Retinal pigment epithelial cell (primary cell): Measurements from ENCODE around the gene MCAT.

ENCODE experiments used
- DNase-seq: peaks from one replicate; pipeline ENCODE4 v3.0.0-alpha.2; 2010; ENCODE audit warnings: low read depth
- H3K4me3 ChIP-seq: 2 replicates; pipeline ENCODE4 v1.5.1; 2011; ENCODE audit warnings: mild to moderate bottlenecking, low read length, control low read depth, moderate library complexity
- CTCF ChIP-seq: conservative IDR thresholded peaks from 2 replicates; pipeline ENCODE4 v1.5.1; 2011; ENCODE audit warnings: low read depth, low read length, control low read depth, inconsistent platforms

The MCAT gene

DNA sequence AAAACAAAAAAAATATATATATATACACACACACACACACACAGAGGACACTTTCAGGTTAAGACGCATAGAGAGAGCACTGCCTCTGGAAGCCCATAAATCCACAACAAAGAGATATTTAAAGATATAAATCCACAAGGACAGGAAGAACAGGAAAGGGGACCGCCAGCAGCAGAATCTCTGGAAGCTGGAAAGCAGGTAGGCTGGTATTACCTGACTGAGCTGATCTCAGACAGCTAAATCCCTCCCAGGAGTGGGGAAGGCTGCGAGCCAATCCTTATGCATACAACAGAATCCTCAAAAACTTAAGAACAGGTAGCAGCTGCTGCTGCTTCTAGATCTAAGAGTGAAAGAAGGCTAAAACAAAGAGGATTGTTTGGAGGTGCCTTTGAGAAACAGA is 1.8 kb upstream of the MCAT start:
- no peak for TF ChIP-seq CTCF
- no peak overlapping the region for H3K4me3 ChIP-seq
- no peak for DNase-seq

DNA sequence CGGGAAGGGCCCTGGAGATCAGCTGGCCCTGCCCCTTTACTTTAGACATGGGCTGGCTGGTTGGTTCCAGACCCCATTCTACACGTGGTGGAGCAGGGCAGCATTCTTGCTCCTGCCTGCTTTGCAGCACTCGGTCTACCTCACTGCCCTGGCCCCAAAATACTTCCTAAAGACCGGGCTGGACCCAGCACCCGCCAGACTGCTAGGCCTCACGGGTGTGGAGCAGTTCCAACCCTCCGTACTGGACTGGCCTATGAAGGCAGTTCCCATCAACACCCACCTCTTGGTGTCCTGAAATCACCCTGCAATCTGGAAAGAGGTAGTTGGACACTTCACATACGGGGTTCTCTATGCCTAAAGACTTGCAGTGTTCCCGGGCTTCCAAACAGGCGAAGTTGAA is 6.4 kb downstream of the MCAT start:
- TF ChIP-seq CTCF = no peak
- H3K4me3 ChIP-seq = no peak overlapping the region
- DNase-seq = no peak

- peak; percentile 81 for TF ChIP-seq CTCF
- H3K4me3 ChIP-seq = no peak overlapping the region
- DNase-seq = no peak
These were observed 6.9 kb downstream of the MCAT start for GRCh38 chr22:43136255-43136654.

DNA sequence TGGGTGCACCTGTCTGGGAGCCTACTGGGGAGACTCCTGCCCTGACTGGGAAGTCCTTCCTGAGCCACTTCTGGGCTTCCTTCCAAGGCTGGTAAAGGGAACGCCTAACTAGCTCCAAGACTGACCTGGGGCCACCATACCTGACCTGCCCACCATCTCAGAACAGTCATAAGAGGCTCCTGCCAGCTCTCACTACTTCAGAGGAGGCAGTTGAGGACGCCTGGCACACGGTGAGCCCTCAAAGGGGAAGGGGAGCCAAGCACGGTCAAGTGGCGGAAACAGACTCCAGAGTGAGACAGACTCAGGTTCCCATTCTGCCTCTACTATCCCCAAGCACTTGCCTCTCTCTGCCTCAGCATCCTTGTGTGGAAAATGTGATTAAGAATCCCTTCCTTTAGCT is 7.6 kb downstream of the MCAT start:
- H3K4me3 ChIP-seq = no peak overlapping the region
- TF ChIP-seq CTCF = no peak
- DNase-seq = no peak

DNA sequence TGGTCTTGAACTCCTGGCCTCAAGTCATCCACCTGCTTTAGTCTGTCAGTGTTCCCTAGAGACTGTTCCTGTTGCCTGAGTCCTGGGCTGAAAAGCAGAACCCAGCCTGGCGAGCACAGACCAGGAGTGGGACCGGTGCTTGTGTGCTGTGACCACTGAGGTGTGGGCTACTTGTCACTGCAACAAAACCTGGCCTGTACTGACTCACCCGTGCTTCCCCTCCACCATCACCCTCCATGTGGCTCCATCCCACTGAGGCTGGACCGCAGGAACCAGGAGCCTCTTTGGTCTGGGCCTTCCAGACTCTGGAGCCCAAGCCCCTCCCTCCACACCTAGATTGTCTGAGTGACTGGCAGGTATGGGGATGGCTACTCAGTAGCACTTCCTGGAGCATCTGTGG is 8.6 kb downstream of the MCAT start:
- no peak for DNase-seq
- no peak for TF ChIP-seq CTCF
- H3K4me3 ChIP-seq = no peak overlapping the region

- H3K4me3 ChIP-seq = no peak overlapping the region
- no peak for TF ChIP-seq CTCF
- no peak for DNase-seq
These were observed 9.8 kb downstream of the MCAT start for GRCh38 chr22:43133401-43133800.

DNA sequence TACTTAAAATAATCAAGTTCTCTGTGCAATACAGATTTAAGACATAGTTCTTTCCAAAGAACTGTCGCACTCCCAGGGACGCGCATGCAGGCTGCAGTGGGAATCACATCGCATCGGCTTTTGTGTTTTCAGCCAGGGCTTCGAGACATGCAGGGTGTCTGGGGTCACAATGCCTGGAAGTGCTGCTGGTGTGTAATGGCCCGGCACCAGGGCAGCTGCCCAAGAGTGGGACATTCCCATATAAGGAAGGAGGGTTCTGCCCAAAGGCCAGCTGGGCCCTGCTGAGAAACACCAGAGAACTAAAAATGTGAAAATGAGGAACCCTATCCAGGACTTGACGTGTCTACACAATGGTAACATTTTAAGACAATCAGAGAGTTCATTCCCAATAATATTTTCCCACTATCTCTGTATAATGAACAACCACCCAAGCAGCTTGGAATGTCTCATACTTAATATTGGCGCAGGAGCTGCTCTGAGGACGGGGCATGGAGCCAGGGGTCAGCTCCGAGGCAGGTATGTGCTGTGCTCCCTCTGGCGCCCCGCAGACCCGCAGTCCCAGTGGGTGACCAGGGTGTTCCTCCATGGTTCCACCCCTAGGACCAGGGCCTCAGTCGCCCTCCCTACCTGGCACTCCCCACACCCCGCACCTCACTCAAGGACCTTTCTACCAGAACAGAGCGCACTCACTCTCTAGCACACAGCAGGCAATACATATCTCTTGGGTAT is 11.3 kb downstream of the MCAT start:
- TF ChIP-seq CTCF = no peak
- no peak for DNase-seq
- H3K4me3 ChIP-seq = no peak overlapping the region
